HG02973 (cell line): ENCODE data around the gene RBM22.

Experiments
- ATAC-seq: cut with Tn5 transposase; IDR thresholded peaks from one replicate; pipeline ENCODE4 v1.9.1; 2021; ENCODE audit warnings: moderate library complexity; ENCODE audit not compliant: unreplicated experiment

The RBM22 gene

GRCh38 chr5:150653145-150653761, 47.6 kb downstream of the RBM22 start:
- no peak for ATAC-seq

GRCh38 chr5:150651924-150652671, 48.8 kb downstream of the RBM22 start:
- ATAC-seq: no peak

GRCh38 chr5:150651382-150651781, 49.5 kb downstream of the RBM22 start:
- ATAC-seq: no peak

GRCh38 chr5:150650021-150651006, 50.5 kb downstream of the RBM22 start:
- no peak for ATAC-seq

- ATAC-seq: no peak
These were observed 51.5 kb downstream of the RBM22 start for GRCh38 chr5:150649108-150650020.

GRCh38 chr5:150648294-150649107, 52.4 kb downstream of the RBM22 start:
- no peak for ATAC-seq

GRCh38 chr5:150647275-150648251, 53.3 kb downstream of the RBM22 start:
- no peak for ATAC-seq

GRCh38 chr5:150645070-150645700, 55.7 kb downstream of the RBM22 start:
- no peak for ATAC-seq

- ATAC-seq: no peak
These were observed 56.3 kb downstream of the RBM22 start for GRCh38 chr5:150644514-150644913.

- no peak for ATAC-seq
These were observed 56.8 kb downstream of the RBM22 start for GRCh38 chr5:150644058-150644457.

GRCh38 chr5:150642991-150643710, 57.7 kb downstream of the RBM22 start:
- ATAC-seq: no peak

GRCh38 chr5:150642567-150642927, 58.3 kb downstream of the RBM22 start:
- no peak for ATAC-seq

GRCh38 chr5:150641824-150642566, 58.9 kb downstream of the RBM22 start:
- ATAC-seq: no peak

- no peak for ATAC-seq
These were observed 59.8 kb downstream of the RBM22 start for GRCh38 chr5:150641006-150641570.
